Mesenchymal stem cell (in vitro differentiated cells and primary cell): ENCODE measurements around the gene TGFBR3L.

Source experiments
- DNase-seq: peaks from one replicate; pipeline ENCODE4 v3.0.0-alpha.2; 2013
- H2AFZ ChIP-seq: one replicate; pipeline ENCODE4 v1.6.1; 2013; ENCODE audit warnings: low read depth, mild to moderate bottlenecking, control low read depth, inconsistent platforms, low read length, moderate library complexity
- H2AK5ac ChIP-seq: 2 replicates; pipeline ENCODE4 v1.6.1; 2013; ENCODE audit warnings: low read length, moderate library complexity, mild to moderate bottlenecking, inconsistent platforms; ENCODE audit not compliant: severe bottlenecking
- H2BK120ac ChIP-seq: one replicate; pipeline ENCODE4 v1.6.1; 2013; ENCODE audit warnings: low read depth, mild to moderate bottlenecking, inconsistent platforms, low read length, moderate library complexity
- H2BK12ac ChIP-seq, 2 experiments: one replicate each; pipeline ENCODE4 v1.6.1; 2013; ENCODE audit warnings: inconsistent platforms in 2 of 2, low read length in 2 of 2, mild to moderate bottlenecking in 2 of 2, moderate library complexity in 2 of 2, control low read depth in 1 of 2
- H2BK15ac ChIP-seq: one replicate; pipeline ENCODE4 v1.6.1; 2013; ENCODE audit warnings: mild to moderate bottlenecking, low read depth, inconsistent platforms; ENCODE audit not compliant: poor library complexity, severe bottlenecking
- H2BK5ac ChIP-seq: 2 replicates; pipeline ENCODE4 v1.6.1; 2013; ENCODE audit warnings: low read depth, mild to moderate bottlenecking, low read length, control low read depth, inconsistent platforms; ENCODE audit not compliant: poor library complexity, severe bottlenecking
- H3K14ac ChIP-seq, 2 experiments: one replicate each; pipeline ENCODE4 v1.6.1; 2013; ENCODE audit warnings: inconsistent platforms in 2 of 2, low read length in 2 of 2, control low read depth in 1 of 2, mild to moderate bottlenecking in 1 of 2, moderate library complexity in 1 of 2
- H3K18ac ChIP-seq, 2 experiments: one replicate each; pipeline ENCODE4 v1.6.1; 2013; ENCODE audit warnings: inconsistent platforms in 2 of 2, low read length in 2 of 2, control low read depth in 1 of 2, low read depth in 1 of 2, mild to moderate bottlenecking in 1 of 2
- H3K23ac ChIP-seq, 2 experiments: one replicate each; pipeline ENCODE4 v1.6.1; 2013; ENCODE audit warnings: inconsistent platforms in 2 of 2, low read length in 2 of 2, mild to moderate bottlenecking in 2 of 2, moderate library complexity in 2 of 2, control low read depth in 1 of 2
- H3K27ac ChIP-seq: 2 replicates; pipeline ENCODE4 v1.5.1; 2013; ENCODE audit warnings: mild to moderate bottlenecking, moderate library complexity, low read length, control low read depth, inconsistent platforms; ENCODE audit not compliant: poor library complexity, severe bottlenecking
- H3K27me3 ChIP-seq, 2 experiments: 2 replicates each; pipeline versions ENCODE4 v1.6.1 to v1.7.0; 2013; ENCODE audit warnings: low read length in 2 of 2, mild to moderate bottlenecking in 2 of 2, moderate library complexity in 2 of 2, control low read depth in 1 of 2, inconsistent platforms in 1 of 2; ENCODE audit not compliant: control insufficient read depth in 1 of 2, insufficient read depth in 1 of 2
- H3K36me3 ChIP-seq, 2 experiments: 2 replicates each; pipeline versions ENCODE4 v1.6.1 to v1.7.0; 2013; ENCODE audit warnings: low read length in 2 of 2, control low read depth in 1 of 2, inconsistent platforms in 1 of 2, low read depth in 1 of 2, mild to moderate bottlenecking in 1 of 2; ENCODE audit not compliant: insufficient read depth in 2 of 2, control insufficient read depth in 1 of 2
- H3K4ac ChIP-seq, 2 experiments: one replicate each; pipeline ENCODE4 v1.6.1; 2013; ENCODE audit warnings: inconsistent platforms in 2 of 2, low read length in 2 of 2, mild to moderate bottlenecking in 2 of 2, moderate library complexity in 2 of 2, control low read depth in 1 of 2, low read depth in 1 of 2
- H3K4me1 ChIP-seq: 2 replicates; pipeline ENCODE4 v1.6.1; 2013; ENCODE audit warnings: low read depth, low read length, control low read depth; ENCODE audit not compliant: control insufficient read depth, insufficient read depth
- H3K4me2 ChIP-seq: 2 replicates; pipeline ENCODE4 v1.6.1; 2013; ENCODE audit warnings: low read length, mild to moderate bottlenecking, inconsistent platforms; ENCODE audit not compliant: poor library complexity, severe bottlenecking
- H3K4me3 ChIP-seq, 2 experiments: 2 replicates each; pipeline versions ENCODE4 v1.5.1 to v1.7.0; 2013; ENCODE audit warnings: low read length in 2 of 2, mild to moderate bottlenecking in 2 of 2, control low read depth in 1 of 2, low read depth in 1 of 2; ENCODE audit not compliant: insufficient read depth in 1 of 2
- H3K79me1 ChIP-seq: replicated peaks from 2 replicates; pipeline ENCODE4 v1.6.1; 2013; ENCODE audit warnings: mild to moderate bottlenecking, control low read depth, low read length, inconsistent platforms; ENCODE audit not compliant: poor library complexity, severe bottlenecking
- H3K9ac ChIP-seq: 2 replicates; pipeline ENCODE4 v1.7.0; 2013; ENCODE audit warnings: mild to moderate bottlenecking, low read length, moderate library complexity
- H3K9me3 ChIP-seq: 2 replicates; pipeline ENCODE4 v1.7.0; 2013; ENCODE audit warnings: mild to moderate bottlenecking, low read length; ENCODE audit not compliant: control insufficient read depth
- H4K8ac ChIP-seq: one replicate; pipeline ENCODE4 v1.6.1; 2013; ENCODE audit warnings: inconsistent platforms, mild to moderate bottlenecking, low read length, moderate library complexity
- H4K91ac ChIP-seq: one replicate; pipeline ENCODE4 v1.6.1; 2013; ENCODE audit warnings: mild to moderate bottlenecking, low read length, inconsistent platforms
- WGBS: methylation state at CpG from one replicate; pipeline ENCODE4 v1.1.7; 2013; ENCODE audit warnings: mixed read lengths; 5-methylcytosine and 5-hydroxymethylcytosine counted together

Gene TGFBR3L

GRCh38 chr19:7873304-7874075, 41.1 kb upstream of the TGFBR3L start:
- Histone ChIP-seq H2AK5ac (no peak overlapping the region), H3K36me3 (no peaks in the 10 kb centered on the region), H3K79me1 (no peaks in the 10 kb centered on the region), H3K4me1 (peaks cover 50% of the 10 kb centered on the region), H3K27ac (no peak overlapping the region), H3K4me2 (peak overlapping the region; percentile 95), H3K9ac (no peak overlapping the region), H3K23ac (no peak overlapping the region), H3K27me3 (peaks cover 30 to 55% of the 10 kb centered on the region in 2 experiments), H2BK12ac (no peak overlapping the region), H2BK15ac (no peak overlapping the region), H3K18ac (no peak overlapping the region), H3K9me3 (no peaks in the 10 kb centered on the region), H2AFZ (no peak overlapping the region), H2BK5ac (no peak overlapping the region), H3K4me3 (peak overlapping the region in 1 of 2 experiments; percentile 56), H4K91ac (no peak overlapping the region), H2BK120ac (no peak overlapping the region), H3K14ac (no peak overlapping the region), H4K8ac (no peak overlapping the region), H3K4ac (no peak overlapping the region)
- no peak for DNase-seq
- 35% methylated on average over 33 of the region's 53 CpGs for WGBS

DNA sequence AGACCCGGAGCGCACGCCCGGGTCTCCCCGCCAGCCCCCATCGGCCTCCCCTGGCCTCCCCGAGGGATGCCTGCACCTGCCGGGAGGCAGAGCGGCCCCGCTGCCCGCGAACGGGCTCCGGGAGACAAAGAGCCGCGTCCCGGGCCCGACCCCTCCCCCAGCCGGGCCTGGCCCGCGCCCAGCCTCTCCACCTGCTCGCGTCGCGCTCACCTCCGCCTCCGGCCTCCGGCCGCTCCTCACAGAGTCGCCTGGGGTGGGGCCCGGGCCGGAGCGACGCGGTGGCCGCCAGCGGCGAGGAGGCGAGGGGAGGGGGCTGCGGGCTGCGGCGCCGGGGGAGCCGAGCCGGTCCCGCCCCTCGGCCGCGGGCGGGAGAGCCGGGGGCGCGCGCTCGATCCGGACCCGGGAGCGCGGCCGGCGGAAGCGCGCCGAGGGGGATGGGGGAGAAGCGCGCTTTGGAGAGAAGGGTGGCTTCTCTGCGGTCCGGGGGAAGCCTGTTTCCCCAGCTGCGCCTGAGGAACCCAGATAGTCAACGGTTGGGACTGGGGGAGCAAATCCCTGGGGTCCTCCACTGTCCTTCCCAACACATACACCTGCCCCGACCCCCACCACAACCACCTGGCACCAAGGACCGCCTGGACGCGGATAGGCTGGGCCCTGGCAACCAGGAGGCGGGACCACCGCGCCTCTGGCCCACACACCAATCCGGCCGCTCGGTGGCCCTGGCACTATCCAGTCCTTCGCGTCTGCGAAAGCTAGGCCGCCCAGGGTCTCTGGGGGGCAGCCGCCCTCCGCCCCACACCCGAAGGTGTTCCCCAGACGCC, 40.3 kb upstream of the TGFBR3L start, which contains the start of gene PRR36:
Gene PRR36, minus strand, starts transcription at position 315 of the 821 bp plus-strand sequence. CDS start 701 bp downstream, outside the sequence.
- Histone ChIP-seq H3K79me1 (no peaks in the 10 kb centered on the region), H3K23ac (peak within 1 kb of the TSS in 1 of 2 experiments; percentile 89), H2AK5ac (no peak within 1 kb of the TSS), H3K27ac (no peak within 1 kb of the TSS), H2BK120ac (no peak within 1 kb of the TSS), H3K14ac (no peak within 1 kb of the TSS), H3K4me3 (peak within 1 kb of the TSS in 1 of 2 experiments; percentile 56), H2BK15ac (no peak within 1 kb of the TSS), H3K18ac (peak within 1 kb of the TSS in 1 of 2 experiments; percentile 18), H3K4me1 (peaks cover 43% of the 10 kb centered on the region), H4K91ac (no peak within 1 kb of the TSS), H3K27me3 (peaks cover 30 to 53% of the 10 kb centered on the region in 2 experiments), H3K9me3 (no peaks in the 10 kb centered on the region), H2BK12ac (no peak within 1 kb of the TSS), H3K36me3 (no peaks in the 10 kb centered on the region), H2AFZ (no peak within 1 kb of the TSS), H3K4ac (no peak within 1 kb of the TSS), H2BK5ac (peak within 1 kb of the TSS; percentile 19), H4K8ac (no peak within 1 kb of the TSS), H3K4me2 (peak within 1 kb of the TSS; percentile 95), H3K9ac (no peak within 1 kb of the TSS)
- DNase-seq, result peak; percentile 26
- 2% methylated on average over 52 of the region's 88 CpGs for WGBS

- no peak for DNase-seq
- Histone ChIP-seq H2BK120ac (no peak overlapping the region), H3K27me3 (peaks cover 30 to 53% of the 10 kb centered on the region in 2 experiments), H2AFZ (no peak overlapping the region), H3K4me3 (peak overlapping the region in 1 of 2 experiments; percentile 56), H3K4me2 (peak overlapping the region; percentile 95), H2BK15ac (no peak overlapping the region), H3K23ac (peak overlapping the region in 1 of 2 experiments; percentile 89), H3K27ac (no peak overlapping the region), H3K36me3 (peaks cover 0 to 4% of the 10 kb centered on the region in 2 experiments), H3K9ac (no peak overlapping the region), H3K4me1 (peaks cover 39% of the 10 kb centered on the region), H3K9me3 (no peaks in the 10 kb centered on the region), H2BK12ac (no peak overlapping the region), H2AK5ac (no peak overlapping the region), H3K79me1 (no peaks in the 10 kb centered on the region), H4K91ac (no peak overlapping the region), H4K8ac (no peak overlapping the region), H3K18ac (peak overlapping the region in 1 of 2 experiments; percentile 18), H3K14ac (no peak overlapping the region), H2BK5ac (peak overlapping the region; percentile 19), H3K4ac (no peak overlapping the region)
- 56% methylated on average over 12 of the region's 12 CpGs for WGBS
Measured at GRCh38 chr19:7874897-7875273, 39.7 kb upstream of the TGFBR3L start.
